ENCODE results near the gene IQSEC2.

IQSEC2 gene

GRCh38 chrX:53318766-53319353 lies 37.5 kb upstream of the IQSEC2 start:
- no peaks in the 10 kb centered on the region for H3K4me1 ChIP-seq (ENCODE audit: control insufficient read depth, insufficient read depth, low read length)
- H3K27me3 ChIP-seq (ENCODE audit: control insufficient read depth, insufficient read depth, low read length, poor library complexity, severe bottlenecking) = peaks cover 63% of the 10 kb centered on the region
- H3K9me3 ChIP-seq (ENCODE audit: control insufficient read depth, low read length) = no peaks in the 10 kb centered on the region
- no peaks in the 10 kb centered on the region for H3K36me3 ChIP-seq (ENCODE audit: control insufficient read depth, insufficient read depth, low read length)
- no peak overlapping the region for H3K27ac ChIP-seq (ENCODE audit: insufficient read depth, low read depth, low read length, poor library complexity, severe bottlenecking)
- 65 to 70% methylated on average over 10 of the region's 10 CpGs for WGBS, 2 experiments
- H3K4me3 ChIP-seq (ENCODE audit: insufficient read depth, low read depth, low read length) = no peak overlapping the region

- peaks cover 49% of the 10 kb centered on the region for H3K27me3 ChIP-seq (ENCODE audit: control insufficient read depth, insufficient read depth, low read length, poor library complexity, severe bottlenecking)
- no peak overlapping the region for H3K4me3 ChIP-seq (ENCODE audit: insufficient read depth, low read depth, low read length)
- H3K27ac ChIP-seq (ENCODE audit: insufficient read depth, low read depth, low read length, poor library complexity, severe bottlenecking) = no peak overlapping the region
- no peaks in the 10 kb centered on the region for H3K9me3 ChIP-seq (ENCODE audit: control insufficient read depth, low read length)
- no peaks in the 10 kb centered on the region for H3K4me1 ChIP-seq (ENCODE audit: control insufficient read depth, insufficient read depth, low read length)
- H3K36me3 ChIP-seq (ENCODE audit: control insufficient read depth, insufficient read depth, low read length) = no peaks in the 10 kb centered on the region
- WGBS, 2 experiments = 12 to 15% methylated on average over 10 of the region's 10 CpGs
Measured at GRCh38 chrX:53317365-53318069, 36.1 kb upstream of the IQSEC2 start.

GRCh38 chrX:53316860-53317237 lies 35.5 kb upstream of the IQSEC2 start:
- Histone ChIP-seq H3K27ac (ENCODE audit: insufficient read depth, low read depth, low read length, poor library complexity, severe bottlenecking) (no peak overlapping the region), H3K9me3 (ENCODE audit: control insufficient read depth, low read length) (no peaks in the 10 kb centered on the region), H3K4me3 (ENCODE audit: insufficient read depth, low read depth, low read length) (no peak overlapping the region), H3K27me3 (ENCODE audit: control insufficient read depth, insufficient read depth, low read length, poor library complexity, severe bottlenecking) (peaks cover 42% of the 10 kb centered on the region), H3K4me1 (ENCODE audit: control insufficient read depth, insufficient read depth, low read length) (no peaks in the 10 kb centered on the region), H3K36me3 (ENCODE audit: control insufficient read depth, insufficient read depth, low read length) (no peaks in the 10 kb centered on the region)
- 48 to 55% methylated on average over 6 of the region's 6 CpGs for WGBS, 2 experiments

- Histone ChIP-seq H3K27me3 (ENCODE audit: control insufficient read depth, insufficient read depth, low read length, poor library complexity, severe bottlenecking) (peaks cover 37% of the 10 kb centered on the region), H3K4me3 (ENCODE audit: insufficient read depth, low read depth, low read length) (no peak overlapping the region), H3K4me1 (ENCODE audit: control insufficient read depth, insufficient read depth, low read length) (no peaks in the 10 kb centered on the region), H3K9me3 (ENCODE audit: control insufficient read depth, low read length) (no peaks in the 10 kb centered on the region), H3K36me3 (ENCODE audit: control insufficient read depth, insufficient read depth, low read length) (no peaks in the 10 kb centered on the region), H3K27ac (ENCODE audit: insufficient read depth, low read depth, low read length, poor library complexity, severe bottlenecking) (no peak overlapping the region)
- 71 to 77% methylated on average over 14 to 15 of the region's 15 CpGs for WGBS, 2 experiments
Measured at GRCh38 chrX:53316111-53316859, 34.9 kb upstream of the IQSEC2 start.

- 89 to 92% methylated on average over 5 of the region's 5 CpGs for WGBS, 2 experiments
- H3K9me3 ChIP-seq (ENCODE audit: control insufficient read depth, low read length) = no peaks in the 10 kb centered on the region
- no peaks in the 10 kb centered on the region for H3K4me1 ChIP-seq (ENCODE audit: control insufficient read depth, insufficient read depth, low read length)
- no peak overlapping the region for H3K27ac ChIP-seq (ENCODE audit: insufficient read depth, low read depth, low read length, poor library complexity, severe bottlenecking)
- H3K27me3 ChIP-seq (ENCODE audit: control insufficient read depth, insufficient read depth, low read length, poor library complexity, severe bottlenecking) = peaks cover 12% of the 10 kb centered on the region
- H3K36me3 ChIP-seq (ENCODE audit: control insufficient read depth, insufficient read depth, low read length) = no peaks in the 10 kb centered on the region
- no peak overlapping the region for H3K4me3 ChIP-seq (ENCODE audit: insufficient read depth, low read depth, low read length)
Measured at GRCh38 chrX:53313728-53314105, 32.3 kb upstream of the IQSEC2 start.

- Histone ChIP-seq H3K27ac (ENCODE audit: insufficient read depth, low read depth, low read length, poor library complexity, severe bottlenecking) (no peak overlapping the region), H3K4me3 (ENCODE audit: insufficient read depth, low read depth, low read length) (no peak overlapping the region)
- WGBS, 2 experiments = 28 to 29% methylated on average over 6 to 8 of the region's 8 CpGs
Measured at GRCh38 chrX:53312946-53313727, 31.8 kb upstream of the IQSEC2 start.

GRCh38 chrX:53309837-53310236 lies 28.5 kb upstream of the IQSEC2 start:
- Histone ChIP-seq H3K27ac (ENCODE audit: insufficient read depth, low read depth, low read length, poor library complexity, severe bottlenecking) (no peak overlapping the region), H3K4me3 (ENCODE audit: insufficient read depth, low read depth, low read length) (no peak overlapping the region), H3K4me1 (ENCODE audit: control insufficient read depth, insufficient read depth, low read length) (peaks cover 3% of the 10 kb centered on the region), H3K36me3 (ENCODE audit: control insufficient read depth, insufficient read depth, low read length) (no peaks in the 10 kb centered on the region), H3K27me3 (ENCODE audit: control insufficient read depth, insufficient read depth, low read length, poor library complexity, severe bottlenecking) (no peaks in the 10 kb centered on the region), H3K9me3 (ENCODE audit: control insufficient read depth, low read length) (no peaks in the 10 kb centered on the region)
- 93% methylated on average over 7 of the region's 7 CpGs for WGBS, 2 experiments

More at GRCh38 chrX:53312946-53313727, 31.8 kb upstream of the IQSEC2 start:
- Histone ChIP-seq H3K4me1 (ENCODE audit: control insufficient read depth, insufficient read depth, low read length) (no peaks in the 10 kb centered on the region), H3K9me3 (ENCODE audit: control insufficient read depth, low read length) (no peaks in the 10 kb centered on the region), H3K27me3 (ENCODE audit: control insufficient read depth, insufficient read depth, low read length, poor library complexity, severe bottlenecking) (peaks cover 6% of the 10 kb centered on the region), H3K36me3 (ENCODE audit: control insufficient read depth, insufficient read depth, low read length) (no peaks in the 10 kb centered on the region)

- Histone ChIP-seq H3K27me3 (ENCODE audit: control insufficient read depth, insufficient read depth, low read length, poor library complexity, severe bottlenecking) (no peaks in the 10 kb centered on the region), H3K9me3 (ENCODE audit: control insufficient read depth, low read length) (no peaks in the 10 kb centered on the region), H3K27ac (ENCODE audit: insufficient read depth, low read depth, low read length, poor library complexity, severe bottlenecking) (no peak overlapping the region), H3K4me1 (ENCODE audit: control insufficient read depth, insufficient read depth, low read length) (peaks cover 3% of the 10 kb centered on the region), H3K36me3 (ENCODE audit: control insufficient read depth, insufficient read depth, low read length) (no peaks in the 10 kb centered on the region), H3K4me3 (ENCODE audit: insufficient read depth, low read depth, low read length) (no peak overlapping the region)
- 86 to 87% methylated on average over 4 of the region's 4 CpGs for WGBS, 2 experiments
Measured at GRCh38 chrX:53308836-53309235, 27.5 kb upstream of the IQSEC2 start.

- no peaks in the 10 kb centered on the region for H3K36me3 ChIP-seq (ENCODE audit: control insufficient read depth, insufficient read depth, low read length)
- H3K27me3 ChIP-seq (ENCODE audit: control insufficient read depth, insufficient read depth, low read length, poor library complexity, severe bottlenecking) = no peaks in the 10 kb centered on the region
- peaks cover 3% of the 10 kb centered on the region for H3K4me1 ChIP-seq (ENCODE audit: control insufficient read depth, insufficient read depth, low read length)
- no peak overlapping the region for H3K4me3 ChIP-seq (ENCODE audit: insufficient read depth, low read depth, low read length)
- 88 to 92% methylated on average over 7 to 8 of the region's 9 CpGs for WGBS, 2 experiments
- no peak overlapping the region for H3K27ac ChIP-seq (ENCODE audit: insufficient read depth, low read depth, low read length, poor library complexity, severe bottlenecking)
- no peaks in the 10 kb centered on the region for H3K9me3 ChIP-seq (ENCODE audit: control insufficient read depth, low read length)
Measured at GRCh38 chrX:53305996-53306937, 24.9 kb upstream of the IQSEC2 start.

Data from ectodermal cell (in vitro differentiated cells).